Stimulated activated CD4-positive, alpha-beta T cell treated with anti-CD3 and anti-CD28 coated beads, Interleukin-12 subunit alpha, Interleukin-12 subunit beta, amount 100 ng/mL, for 4 hours (primary cell): ENCODE data around the gene POU3F3.

Source experiments
- DNase-seq: peaks from one replicate; pipeline ENCODE4 v3.0.0-alpha.2; 2020

The POU3F3 gene

DNA sequence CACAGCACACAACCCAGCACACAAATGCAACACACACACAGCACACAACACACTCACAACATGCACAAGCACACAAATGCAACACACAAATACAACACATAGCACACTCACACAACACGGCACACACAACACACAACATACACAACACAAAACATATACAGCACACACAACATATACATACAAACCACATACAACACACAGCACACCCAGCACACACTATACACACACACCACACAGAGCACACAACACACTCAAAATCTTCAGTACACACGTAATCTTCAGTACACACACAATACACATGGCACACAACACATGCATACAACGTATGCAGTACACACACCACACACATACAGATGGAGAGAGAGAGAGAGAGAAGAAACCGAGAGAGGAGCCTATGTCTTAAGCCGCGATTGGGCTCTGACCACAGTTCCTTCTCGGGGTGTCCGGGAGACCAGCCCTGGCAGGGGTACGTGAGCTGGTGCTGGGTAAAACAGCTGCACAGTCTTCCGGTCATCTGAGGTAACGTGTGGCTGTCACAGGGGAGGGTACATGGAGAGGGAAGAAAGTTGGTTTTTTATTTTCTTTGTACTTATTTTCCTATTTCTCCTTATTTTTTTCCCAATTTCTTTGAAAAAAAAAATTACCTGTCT lies 25.1 kb downstream of the POU3F3 start:
- no peak for DNase-seq

DNA sequence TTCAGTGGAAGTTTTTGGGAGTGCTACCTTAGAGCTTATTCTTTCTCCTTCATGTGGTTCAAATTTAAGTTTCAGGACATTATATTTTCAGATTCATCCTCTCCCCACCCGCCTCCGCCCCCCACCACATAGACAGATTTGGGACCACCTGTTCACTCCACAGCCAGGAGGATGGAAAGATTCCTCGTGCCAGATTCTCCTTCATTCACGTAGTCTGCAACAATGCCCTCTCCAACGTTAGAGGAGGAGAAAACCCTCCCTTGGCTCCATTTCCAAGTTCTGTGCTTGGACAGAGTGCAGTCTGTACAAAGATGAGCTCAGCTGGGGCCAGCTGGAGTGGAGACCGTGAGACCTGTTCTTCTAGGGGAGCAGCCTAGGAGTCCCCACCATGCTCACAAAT lies 26.2 kb downstream of the POU3F3 start:
- DNase-seq, result no peak

DNA sequence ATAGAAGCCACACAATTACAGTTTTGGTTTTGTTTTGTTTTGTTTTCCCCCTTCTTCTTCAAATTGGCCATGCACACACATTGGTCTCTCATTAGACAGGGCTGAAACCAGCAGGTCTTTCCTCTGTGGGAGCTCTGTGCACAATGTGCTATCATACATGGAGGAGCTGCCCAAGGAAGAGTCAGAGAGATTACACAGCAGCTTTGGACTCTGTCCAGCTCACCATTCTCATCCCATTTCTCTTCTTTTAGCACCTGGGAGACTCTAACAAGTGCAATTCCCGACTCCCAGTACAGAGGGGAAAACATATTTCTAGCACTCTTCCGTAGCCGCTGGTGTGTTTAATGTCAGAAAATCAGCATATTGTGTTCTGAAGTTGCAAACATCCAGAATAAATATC lies 29.4 kb downstream of the POU3F3 start:
- no peak for DNase-seq

DNA sequence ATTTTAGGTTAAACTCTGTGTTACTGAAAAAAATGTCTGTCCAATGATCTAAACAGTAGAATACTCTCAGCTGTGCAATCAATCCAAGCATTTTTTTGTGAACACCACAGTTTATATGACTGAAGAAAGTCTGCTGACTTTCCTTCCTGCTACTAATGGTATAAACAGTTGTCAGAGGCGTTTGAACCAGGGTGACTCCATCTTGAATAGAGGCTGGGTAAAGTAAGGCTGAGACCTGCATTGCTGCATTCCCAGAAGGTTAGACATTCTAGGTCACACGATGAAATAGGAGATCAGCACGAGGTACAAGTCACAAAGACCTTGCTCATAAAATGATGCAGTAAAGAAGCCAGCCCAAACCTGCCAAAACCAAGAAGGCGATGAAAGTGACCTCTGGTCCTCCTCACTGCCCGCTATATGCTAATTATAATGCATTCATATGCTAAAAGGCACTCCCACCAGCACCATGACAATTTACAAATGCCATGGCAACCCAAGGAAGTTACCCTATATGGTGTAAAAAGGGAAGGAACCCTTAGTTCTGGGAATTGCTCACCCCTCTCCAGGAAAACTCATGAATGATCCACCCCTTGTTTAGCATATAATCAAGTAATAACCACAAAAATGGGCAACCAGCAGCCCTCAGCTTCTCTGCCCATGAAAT lies 31.3 kb downstream of the POU3F3 start:
- no peak for DNase-seq

DNA sequence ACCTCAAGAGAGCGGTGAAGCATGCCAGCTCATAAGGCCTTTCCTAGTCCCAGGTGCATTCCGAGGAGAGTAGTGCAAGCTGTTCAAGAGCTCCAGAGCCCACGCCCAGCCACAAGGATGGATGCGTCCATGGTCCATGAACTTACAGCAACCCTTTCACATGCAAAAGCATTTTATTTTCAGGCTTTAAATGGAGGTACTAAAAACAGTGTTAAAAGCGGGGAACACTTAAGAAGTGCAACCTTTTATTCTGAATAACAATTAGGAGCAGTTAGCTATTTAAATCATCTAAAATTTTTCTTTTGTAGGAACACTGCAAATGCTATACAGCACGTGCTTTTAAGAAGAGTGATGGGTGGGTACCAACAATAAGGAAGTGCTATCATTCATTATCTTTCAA lies 33.8 kb downstream of the POU3F3 start:
- DNase-seq, result no peak

DNA sequence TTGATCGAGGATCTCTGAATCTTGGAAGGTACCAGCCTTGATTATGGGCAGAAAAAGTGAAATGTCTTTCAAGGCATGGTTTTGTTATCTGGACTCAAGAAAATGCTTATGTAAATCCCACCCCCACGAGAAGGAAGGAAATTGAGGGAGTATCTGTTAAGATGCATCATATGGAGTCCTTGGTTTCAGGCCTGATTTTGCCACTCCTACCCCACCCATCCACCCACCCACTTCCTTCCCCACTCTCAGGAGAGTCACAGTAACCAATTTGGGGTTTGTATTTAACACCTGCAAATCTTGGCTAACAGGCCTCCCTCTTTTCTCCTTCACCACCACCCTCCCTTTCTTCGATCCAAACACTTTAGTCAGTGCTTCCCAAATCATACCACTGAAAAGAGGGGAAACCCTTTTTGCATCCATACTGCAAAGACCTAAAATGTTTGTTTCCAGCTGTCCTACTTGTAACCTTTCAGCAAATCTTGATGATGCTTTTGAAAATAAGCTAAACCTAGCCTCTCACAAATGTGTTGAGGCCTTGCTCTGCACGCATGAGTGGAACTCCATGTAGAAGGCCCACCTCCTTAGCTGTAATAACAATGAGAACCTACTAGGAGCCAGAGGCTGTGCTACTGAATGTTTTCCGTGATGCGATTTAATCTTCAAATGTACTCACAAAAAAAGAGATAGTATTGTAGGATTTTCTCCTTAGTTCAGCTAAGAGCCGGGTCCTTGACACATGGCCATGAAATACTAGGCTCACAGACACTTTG lies 34.8 kb downstream of the POU3F3 start:
- no peak for DNase-seq

DNA sequence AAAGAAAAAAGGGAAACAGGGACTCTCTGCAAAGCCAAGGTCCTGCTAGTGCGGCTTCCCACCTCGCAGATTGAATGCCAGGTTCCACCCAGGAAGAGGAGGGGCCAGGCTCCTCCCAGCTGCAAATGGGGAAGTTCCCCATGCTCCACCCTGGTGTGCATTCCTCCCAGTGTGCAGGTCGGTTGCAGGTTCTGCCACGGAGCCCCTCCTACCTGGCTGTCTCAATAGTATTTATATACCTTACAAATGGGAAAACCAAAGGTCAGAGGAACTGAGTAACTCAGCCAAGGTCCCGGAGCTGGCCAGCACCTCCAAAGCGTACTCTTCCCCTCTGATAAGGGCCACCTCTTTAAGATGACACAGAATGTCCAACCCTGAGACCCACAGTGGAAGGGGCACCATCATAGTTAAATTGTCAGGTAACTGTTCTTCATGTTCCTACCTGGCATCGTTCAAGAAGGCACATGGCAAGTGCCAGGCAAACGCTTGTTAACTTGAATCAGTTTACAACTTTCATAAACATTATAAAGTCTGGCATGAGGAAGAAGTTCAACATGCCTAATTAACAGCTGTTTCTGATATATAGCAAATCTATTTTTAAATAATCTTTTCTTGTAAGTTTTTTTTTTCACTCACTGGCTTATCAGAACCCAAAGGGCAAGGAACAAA lies 35.5 kb downstream of the POU3F3 start:
- DNase-seq, result no peak

DNA sequence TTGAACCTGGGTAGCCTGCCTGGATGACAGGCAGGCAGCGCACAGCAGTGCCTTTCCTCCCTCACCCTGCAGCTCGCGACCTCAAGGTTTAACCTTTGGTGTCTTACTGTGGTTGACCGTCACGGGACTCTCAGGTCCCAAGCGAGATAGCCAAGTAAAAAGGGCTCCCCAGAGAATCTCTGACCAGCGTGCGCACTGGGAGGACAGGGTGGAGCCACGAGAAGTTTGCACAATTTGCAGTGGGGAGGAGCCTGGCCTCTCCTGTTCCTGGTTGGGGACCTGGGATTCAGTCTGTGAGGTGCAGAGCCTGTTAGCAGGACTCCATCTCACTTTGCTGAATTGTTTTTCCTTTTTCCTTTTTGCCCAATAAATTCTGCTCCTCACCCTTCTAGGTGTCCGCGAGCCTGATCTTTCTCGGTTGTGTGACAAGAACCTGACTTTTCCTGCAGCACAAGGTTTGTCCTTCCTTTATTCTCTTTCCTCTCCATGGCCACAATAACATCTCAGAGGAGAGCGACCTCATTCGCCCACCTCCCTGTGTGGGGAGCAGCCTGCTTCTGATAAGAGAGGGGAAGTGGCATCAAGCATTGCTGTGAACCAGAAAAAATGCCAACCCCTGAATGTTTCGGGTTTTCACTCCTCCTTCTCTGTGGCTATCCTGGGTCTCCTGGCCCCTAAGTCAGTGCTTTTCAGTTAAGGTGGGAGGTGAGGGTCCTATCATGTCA lies 36.2 kb downstream of the POU3F3 start:
- DNase-seq, result no peak

DNA sequence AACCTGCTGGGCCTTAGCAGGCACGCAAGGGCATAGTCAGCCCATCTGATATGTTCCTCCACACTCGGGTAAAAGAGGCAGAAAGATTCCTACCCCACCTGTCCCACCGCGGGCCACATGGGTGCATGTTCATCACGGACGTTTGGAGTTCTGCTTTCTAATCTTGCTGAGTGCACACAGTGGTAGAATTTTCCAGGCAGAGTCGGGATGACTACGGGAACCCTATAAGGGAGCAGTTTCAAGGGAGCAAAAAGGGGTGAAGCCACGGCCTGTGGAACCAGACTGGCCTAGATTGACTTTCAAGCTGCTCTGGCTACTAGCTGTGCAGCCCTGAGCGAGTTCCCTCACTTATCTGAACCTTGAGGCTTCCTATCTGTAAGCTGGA lies 36.8 kb downstream of the POU3F3 start:
- DNase-seq, result no peak

DNA sequence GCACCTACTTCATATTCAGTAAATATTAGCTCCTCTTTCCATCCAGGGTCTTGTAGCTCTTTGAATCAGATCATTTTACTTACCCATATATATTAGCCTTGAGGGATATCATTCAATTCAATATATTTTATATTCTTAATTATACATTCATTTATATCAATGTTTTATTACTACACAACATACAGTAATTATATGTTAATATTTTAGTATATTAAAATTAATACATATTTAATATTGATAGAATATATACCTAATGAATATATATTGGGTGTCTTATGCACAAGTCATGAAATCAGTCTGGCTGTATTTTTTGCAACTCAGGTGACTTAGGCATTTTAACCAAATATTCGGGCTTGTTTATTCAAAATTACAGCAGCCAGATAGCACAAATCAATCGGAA lies 37.2 kb downstream of the POU3F3 start:
- DNase-seq, result no peak

DNA sequence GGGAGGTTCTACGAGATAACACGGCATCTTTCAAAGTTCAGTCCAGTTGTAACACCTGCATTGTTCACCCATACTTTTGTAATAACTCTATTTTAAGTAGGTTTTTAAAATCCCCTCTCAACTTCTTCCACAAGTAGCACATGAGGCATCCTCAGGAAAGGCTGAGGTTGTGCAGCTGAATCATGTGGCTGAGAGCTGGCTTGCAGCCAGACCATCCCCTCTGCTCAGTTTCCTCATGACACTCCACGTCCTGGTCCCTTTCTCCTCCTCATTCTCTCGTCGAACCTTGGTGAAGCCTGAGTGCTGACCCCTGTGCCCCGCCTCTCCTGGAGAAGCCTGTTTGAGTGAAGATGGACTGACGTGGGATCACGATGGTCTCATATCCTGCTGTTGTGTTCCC lies 42.5 kb downstream of the POU3F3 start:
- no peak for DNase-seq

DNA sequence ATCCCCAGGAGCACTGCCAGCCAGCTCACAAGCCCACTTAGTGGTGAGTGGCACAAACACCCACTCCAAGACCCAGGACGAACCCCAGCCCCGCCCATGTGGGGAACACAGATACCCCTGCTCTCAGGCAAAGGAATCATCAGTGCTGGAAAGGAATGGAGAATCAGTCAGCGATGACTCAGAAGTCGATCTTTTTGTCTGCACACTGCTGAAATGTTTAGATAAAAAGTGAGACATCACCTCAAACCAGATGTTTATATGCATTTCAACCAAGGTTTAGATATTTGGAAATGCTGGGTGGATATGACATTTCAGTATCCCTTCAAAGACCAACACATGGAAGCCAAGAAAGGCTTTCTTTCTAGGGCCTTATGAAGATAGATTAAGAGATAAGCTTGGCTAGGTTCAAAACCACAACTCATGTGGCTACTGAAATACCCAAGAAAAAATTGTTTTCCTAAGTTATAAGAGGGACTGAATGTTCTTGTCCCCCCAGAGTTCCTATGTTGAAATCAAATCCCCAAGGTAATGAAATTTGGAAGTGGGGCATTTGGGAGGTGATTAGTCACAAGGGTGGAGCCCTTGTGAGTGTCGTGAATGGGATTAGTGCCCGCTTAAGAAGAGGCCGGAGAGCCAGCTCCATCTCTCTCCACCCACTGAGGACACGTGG lies 43.7 kb downstream of the POU3F3 start:
- DNase-seq, result no peak

DNA sequence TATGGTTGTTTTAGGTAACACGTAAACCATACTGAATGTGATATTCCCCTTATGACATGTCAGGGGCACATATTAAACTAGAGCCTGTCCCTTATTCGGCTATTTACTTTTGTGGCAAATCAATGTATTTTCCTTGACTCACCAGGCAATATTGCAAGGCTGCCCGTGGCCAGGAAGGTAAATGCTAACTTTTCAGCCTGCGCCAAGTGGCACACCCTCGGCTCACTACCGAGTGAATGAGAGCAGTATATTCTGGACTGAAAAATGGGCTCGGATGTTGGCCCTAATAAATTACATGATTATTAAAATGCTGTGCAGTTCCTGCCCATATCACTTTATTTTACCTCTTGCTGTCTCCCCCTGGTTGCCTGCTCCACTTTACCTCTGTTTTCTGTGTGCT lies 46.7 kb downstream of the POU3F3 start:
- DNase-seq, result no peak

DNA sequence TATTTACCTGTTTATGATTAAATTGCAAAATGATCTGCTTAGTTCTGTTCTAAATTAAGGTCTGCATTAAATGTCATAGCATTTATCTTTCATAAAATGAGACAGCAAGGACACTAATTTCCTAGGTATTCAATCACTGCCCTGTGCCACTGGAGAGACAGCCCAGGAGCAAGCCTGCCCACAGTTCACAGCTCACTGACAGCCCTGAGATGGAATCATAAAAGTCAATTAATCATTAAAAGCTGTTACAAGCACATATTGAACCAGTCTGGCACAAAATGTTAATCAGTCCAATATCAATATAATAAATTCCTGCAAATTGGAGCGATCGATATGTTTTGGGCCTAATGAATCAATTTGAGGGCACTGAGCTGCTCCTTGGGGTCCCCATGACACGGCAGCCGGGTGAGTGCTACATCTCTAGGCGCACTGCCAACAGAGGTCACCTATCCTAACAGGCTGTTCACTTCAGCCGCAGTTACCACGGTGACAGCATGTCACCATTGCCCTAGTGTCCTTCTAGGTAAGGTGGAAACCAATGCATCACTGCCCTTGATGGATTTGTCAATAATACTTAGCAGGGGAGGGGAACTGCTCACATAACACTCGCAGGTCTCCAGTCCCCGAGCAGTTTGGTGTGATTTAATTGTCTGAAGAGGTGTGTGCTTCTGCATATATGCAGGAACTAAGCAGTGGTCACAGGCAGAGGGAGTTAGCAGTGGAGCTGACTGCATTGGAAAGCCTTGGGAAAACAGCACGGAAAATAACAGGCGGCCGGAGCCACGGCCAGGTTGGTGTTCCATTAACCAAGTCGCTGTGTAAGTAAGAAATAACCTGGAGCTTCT lies 47.3 kb downstream of the POU3F3 start:
- no peak for DNase-seq

DNA sequence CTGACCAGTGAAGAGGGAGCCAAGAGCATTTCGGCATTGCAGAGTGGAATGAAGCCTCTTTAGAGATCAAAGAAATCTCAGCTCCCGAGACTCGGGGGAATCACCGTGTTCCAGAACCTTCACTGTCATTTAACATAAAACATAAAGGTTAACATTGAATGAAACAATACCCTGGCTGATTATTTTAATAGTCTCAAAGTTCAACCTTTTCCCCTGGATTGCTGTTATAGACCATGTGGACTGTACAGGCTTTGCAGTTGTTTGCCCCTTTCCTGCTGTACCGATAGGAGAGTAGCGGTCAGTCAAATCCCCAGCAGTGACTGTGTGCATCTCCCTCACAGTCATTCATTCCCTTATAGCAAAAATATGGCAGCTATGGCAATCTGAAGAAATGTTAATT lies 48.4 kb downstream of the POU3F3 start:
- DNase-seq, result no peak
